ENCODE results near the gene MPO.

Gene MPO

GRCh38 chr17:58280480-58281217 lies at the start of gene MPO:
TSS of gene MPO (minus strand) at chr17:58280935. CDS start at chr17:58280758, 177 bp downstream.
- DNase-seq (ENCODE audit: extremely low spot score, insufficient read length, low read depth) (no peak), FAIRE-seq (no peak)

GRCh38 chr17:58329810-58330537 lies 49.2 kb upstream of the MPO start:
- DNase-seq (ENCODE audit: extremely low spot score, insufficient read length, low read depth) (no peak), FAIRE-seq (no peak)

GRCh38 chr17:58329035-58329809 lies 48.5 kb upstream of the MPO start:
- FAIRE-seq (no peak), DNase-seq (ENCODE audit: extremely low spot score, insufficient read length, low read depth) (no peak)

GRCh38 chr17:58328195-58329034 lies 47.7 kb upstream of the MPO start, which contains the start of gene TSPOAP1:
TSS of gene TSPOAP1 (minus strand) at chr17:58328795. CDS start at chr17:58327920, 875 bp downstream.
- peak; percentile 96 for FAIRE-seq
- DNase-seq (ENCODE audit: extremely low spot score, insufficient read length, low read depth), result no peak

GRCh38 chr17:58327363-58328194 lies 46.8 kb upstream of the MPO start:
- no peak for FAIRE-seq
- DNase-seq (ENCODE audit: extremely low spot score, insufficient read length, low read depth), result no peak

GRCh38 chr17:58326609-58327362 lies 46.1 kb upstream of the MPO start:
- DNase-seq (ENCODE audit: extremely low spot score, insufficient read length, low read depth) (no peak), FAIRE-seq (no peak)

- DNase-seq (ENCODE audit: extremely low spot score, insufficient read length, low read depth), result no peak
- no peak for FAIRE-seq
Observed at GRCh38 chr17:58325976-58326468, 45.3 kb upstream of the MPO start.

- DNase-seq (ENCODE audit: extremely low spot score, insufficient read length, low read depth) (no peak), FAIRE-seq (no peak)
Observed at GRCh38 chr17:58325289-58325726, 44.6 kb upstream of the MPO start.

- no peak for FAIRE-seq
- DNase-seq (ENCODE audit: extremely low spot score, insufficient read length, low read depth), result no peak
Observed at GRCh38 chr17:58324409-58325288, 43.9 kb upstream of the MPO start.

GRCh38 chr17:58324056-58324408 lies 43.3 kb upstream of the MPO start:
- DNase-seq (ENCODE audit: extremely low spot score, insufficient read length, low read depth) (no peak), FAIRE-seq (no peak)

- FAIRE-seq (no peak), DNase-seq (ENCODE audit: extremely low spot score, insufficient read length, low read depth) (no peak)
Observed at GRCh38 chr17:58323366-58324055, 42.8 kb upstream of the MPO start.

GRCh38 chr17:58322581-58323185 lies 41.9 kb upstream of the MPO start:
- DNase-seq (ENCODE audit: extremely low spot score, insufficient read length, low read depth), result no peak
- no peak for FAIRE-seq

GRCh38 chr17:58321571-58322525 lies 41.1 kb upstream of the MPO start:
- DNase-seq (ENCODE audit: extremely low spot score, insufficient read length, low read depth) (no peak), FAIRE-seq (no peak)

GRCh38 chr17:58320570-58321323 lies 40.0 kb upstream of the MPO start:
- no peak for DNase-seq (ENCODE audit: extremely low spot score, insufficient read length, low read depth)
- no peak for FAIRE-seq
